Nucleus accumbens (tissue), 56 donors: ENCODE results near the gene NES.

Experiments used
- DNase-seq, 56 donors: peaks; one replicate each; lab custom pipeline; 2025; lab: John Stamatoyannopoulos, UW

NES gene

DNA sequence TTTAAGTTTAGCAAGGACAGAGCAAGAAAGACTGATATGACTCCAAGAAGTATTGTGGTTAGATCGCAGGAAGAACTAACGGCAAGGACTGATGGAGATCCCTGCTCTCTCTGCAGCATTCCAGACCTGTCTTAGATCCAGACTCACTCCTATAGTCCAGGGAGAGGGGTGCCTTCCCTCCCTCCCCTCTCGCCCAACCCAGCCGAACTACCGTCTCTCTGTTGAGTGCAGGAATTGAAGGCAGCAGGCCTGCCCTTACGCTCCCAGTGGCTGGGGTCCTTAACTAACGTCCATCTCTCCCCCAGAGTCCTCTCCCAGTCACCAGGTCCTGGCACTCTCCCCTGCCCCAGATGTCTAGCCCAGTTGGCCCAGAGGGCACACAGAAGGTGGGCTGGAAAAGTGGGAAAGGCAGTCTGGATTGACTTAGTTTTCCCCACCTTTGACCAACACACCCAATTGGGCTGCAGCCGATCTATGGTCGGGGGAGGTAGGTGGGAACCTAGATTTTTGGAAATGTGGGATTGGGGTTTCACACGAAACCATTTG is 27.0 kb upstream of the NES start:
- DNase-seq = no peak

DNA sequence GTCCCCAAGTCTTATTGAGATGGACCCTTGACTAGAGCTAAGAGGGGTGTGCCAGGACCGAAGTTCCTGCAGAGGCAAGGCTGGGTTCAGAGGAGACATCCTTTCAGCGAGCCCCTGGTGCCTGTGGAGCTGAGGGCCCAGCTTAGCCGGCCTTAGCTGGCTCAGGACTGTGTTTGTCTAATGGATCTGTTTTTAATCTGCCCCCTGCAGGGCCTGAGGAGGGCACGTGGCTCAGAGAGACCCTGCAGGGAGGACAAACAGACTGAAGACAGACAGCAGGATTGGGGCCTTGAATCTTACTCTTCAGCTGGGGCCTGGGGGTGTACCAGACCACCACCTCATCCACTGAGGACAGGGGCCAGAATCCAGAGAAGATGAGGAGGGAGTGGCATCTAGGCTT is 26.5 kb upstream of the NES start:
- DNase-seq = no peak

DNA sequence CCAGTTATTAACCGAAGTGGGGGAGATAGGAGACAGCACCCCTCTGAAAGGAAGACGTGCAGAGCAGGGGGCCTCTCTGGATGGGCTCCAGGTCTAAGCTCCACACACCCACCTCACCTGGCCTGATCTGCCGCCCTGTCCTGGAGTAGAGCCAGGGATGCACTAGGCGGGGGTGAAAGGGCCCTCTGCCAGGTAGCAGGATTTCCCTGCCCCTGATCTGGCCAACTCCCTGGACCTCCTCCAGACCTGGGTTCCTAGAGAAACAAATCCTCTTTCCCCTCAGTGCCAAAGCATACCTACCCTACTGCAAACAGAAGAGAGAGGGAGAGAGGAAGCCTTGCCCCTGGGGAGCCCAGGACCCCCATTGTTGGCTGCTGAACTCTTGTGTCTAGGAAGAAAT is 26.1 kb upstream of the NES start:
- no peak for DNase-seq

DNA sequence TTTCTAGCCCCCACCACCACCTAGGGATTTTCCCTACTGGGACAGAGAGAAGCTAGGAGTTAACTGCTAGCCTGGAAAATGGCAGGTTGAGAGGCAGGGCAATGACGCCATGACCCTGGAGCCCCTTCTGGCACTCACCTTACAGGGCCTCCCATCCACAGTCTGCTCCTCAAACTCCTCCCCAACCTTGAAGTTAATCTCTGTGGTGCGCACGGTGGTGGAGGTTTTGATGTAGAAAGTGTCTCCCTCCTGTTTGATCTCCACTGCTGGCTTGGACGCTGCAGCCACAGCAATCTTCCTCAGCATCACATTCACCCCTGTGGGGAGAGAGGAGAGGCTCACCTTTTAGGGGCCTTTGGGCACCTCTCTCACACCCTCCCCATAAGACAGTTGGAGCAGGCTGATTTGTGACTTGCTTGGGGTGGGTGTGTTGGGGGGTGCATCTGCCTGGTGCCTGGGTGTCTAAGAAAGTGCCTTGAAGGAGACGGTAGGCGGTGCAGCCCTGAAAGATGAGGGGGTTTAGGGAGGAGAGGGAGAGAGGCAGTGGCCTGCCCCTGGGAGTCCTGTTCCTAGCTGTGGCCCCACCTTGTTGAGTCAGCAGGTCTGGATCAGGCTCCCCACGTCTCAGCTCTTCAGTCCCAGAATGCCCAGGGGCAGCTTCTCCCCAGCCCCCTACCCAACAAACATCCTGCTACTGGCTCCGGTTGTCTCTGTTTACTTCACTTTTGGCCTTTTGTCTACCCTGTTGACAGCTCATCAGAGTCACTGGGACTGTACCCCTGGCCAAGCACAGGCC is 23.7 kb upstream of the NES start:
- DNase-seq = no peak

DNA sequence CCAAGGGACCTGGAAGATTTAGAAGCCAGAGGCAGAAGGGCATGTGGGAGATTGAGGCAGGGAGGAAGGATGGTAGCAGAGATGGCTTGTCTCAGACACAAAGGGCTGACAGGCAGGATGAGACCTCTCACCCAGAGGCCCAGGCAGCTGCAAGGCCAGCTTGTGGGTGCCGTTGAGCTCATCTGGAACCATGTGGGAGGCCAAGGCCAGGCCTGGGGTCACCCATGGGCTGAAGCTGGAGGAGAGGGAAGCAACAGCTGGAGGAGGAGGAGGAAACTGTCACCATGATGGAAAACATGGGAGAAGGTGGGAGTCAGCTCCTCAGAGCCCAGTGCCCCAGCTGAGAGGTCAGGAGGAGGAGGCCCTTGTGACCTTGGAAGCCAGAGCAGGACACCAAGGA is 21.8 kb upstream of the NES start:
- DNase-seq = no peak

DNA sequence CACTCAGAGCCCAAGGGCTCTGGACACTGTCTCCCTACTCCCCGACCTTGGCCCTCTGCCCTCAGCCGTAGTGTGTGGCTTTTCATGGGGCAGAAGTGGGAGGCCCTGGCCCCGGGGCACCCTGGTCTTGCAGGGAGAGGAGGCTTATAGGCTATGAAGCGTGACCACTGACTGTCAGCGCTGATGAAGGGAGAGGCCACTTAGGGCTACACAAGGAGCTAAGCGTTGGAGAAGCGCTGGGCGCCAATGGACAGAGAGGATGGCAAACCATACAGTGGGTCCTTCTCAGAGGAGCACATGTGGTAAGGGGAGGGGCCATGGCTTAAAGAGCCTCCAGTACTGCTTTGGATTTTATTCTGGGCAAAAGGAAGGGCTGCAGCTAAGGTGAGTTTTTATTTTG is 20.3 kb upstream of the NES start:
- no peak for DNase-seq

DNA sequence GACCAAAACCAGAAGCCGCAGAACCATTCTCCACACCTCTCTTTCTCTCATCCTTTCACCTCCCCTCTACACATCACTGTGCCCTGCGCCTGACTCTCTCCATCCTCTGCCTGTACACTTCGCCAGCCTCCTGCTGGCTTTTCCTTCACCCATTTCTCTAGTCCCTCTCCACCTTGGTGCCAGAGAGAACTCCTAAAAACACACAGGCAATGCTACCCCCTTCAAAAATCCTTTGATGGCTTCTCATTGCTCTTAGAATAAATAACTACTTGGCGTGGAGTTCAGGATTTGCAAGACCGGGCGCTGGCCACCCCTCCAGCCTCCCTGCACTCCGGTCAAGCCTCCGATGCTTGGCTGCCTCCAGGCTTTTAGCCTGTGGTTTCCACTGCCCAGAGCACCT is 19.5 kb upstream of the NES start:
- no peak for DNase-seq

DNA sequence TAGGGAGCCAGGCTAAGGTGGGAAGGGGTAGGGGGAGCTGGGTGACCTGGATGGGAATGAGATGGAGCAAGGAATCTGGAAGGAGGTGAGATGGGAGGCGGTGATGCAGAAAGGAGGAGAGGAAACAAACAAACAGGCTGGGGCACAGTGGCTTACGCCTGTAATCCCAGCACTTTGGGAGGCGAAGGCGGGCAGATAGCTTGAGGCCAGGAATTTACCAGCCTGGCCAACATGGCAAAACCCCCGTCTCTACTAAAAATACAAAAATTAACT is 17.4 kb upstream of the NES start:
- DNase-seq = no peak

DNA sequence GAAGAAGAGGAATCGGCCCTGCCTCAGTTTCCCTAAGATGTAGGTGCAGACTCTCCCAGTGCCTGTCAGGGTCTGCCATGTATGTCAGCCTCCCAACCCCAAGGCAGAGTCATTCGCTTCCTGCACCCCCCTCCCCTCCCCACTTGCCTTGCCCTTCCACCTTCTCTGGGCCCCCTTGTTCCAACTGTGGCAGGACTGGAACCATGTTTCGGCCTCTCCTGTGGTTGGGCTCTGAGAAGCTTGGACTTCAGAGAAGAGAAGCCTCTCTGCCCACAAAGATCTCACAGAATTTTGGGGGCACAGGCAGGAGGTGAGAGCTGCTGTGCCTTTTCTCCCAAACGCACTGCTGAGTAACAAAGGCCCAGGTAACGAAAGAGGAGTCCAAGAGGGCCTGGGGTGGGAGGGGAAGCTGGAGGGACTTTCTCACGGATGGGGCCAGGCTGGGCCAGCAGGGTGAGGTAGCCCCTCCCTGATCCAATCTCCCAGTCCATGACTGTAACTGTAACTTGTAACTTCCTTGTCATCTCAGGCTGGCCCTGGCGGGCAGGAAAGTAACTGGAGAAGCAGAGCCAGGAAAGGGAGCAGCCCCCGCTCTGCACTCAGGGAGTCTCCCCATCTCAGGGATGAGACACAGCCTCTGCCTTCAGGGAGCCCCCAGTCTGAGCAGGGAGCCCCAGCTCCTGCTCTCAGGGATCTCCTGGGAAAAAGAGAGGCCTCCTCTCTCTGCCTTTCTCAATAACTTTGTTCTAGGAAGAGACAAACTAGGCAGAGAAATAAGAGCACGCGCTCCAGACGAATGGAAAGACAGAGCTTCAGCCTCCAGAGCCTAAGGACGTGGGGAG is 16.9 kb upstream of the NES start:
- no peak for DNase-seq

DNA sequence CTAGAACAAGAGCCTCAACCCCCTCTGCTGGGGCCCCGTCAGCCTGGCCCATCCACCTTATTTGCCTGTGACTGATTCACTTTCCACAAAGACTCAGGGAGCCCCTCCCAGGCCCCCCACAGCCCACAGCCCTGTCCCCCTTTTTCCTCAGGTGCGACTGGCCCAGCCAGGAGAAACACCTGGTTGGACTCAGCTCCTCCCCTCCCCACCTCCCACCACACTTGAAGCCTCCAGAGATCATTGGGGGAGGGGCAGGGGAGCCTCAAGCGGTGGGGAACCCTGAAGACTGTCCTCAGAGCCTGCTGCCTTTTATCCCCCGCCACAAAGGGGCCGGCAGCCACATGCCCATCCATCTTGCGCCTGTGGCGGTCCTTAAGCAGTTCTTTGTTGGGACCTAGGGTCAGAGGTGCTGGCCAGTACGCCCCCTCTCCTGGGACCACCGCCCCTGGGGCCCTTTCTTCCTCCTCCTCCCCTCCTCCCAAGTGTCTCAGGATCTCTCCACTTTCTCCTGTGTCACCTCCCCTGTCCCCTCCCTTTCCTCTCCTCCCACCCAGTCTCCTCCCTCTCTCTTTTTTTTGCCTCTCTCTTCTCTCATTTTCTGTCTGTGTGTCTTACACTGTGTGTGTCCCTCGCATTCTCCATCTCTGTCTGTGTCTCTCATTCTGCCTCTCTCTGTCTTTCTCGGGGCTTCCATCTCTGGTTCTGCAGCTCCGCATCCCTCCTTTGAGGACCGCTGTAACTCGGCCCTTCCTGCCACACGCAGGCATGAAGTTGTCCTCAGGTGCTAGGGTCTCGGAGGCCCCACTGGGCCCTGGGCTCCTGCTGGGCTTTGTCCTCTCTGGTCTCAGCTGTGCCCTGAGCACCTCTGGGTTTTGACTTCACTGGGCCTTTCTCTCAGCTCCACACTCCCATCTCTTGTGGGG is 16.0 kb upstream of the NES start:
- no peak for DNase-seq

DNA sequence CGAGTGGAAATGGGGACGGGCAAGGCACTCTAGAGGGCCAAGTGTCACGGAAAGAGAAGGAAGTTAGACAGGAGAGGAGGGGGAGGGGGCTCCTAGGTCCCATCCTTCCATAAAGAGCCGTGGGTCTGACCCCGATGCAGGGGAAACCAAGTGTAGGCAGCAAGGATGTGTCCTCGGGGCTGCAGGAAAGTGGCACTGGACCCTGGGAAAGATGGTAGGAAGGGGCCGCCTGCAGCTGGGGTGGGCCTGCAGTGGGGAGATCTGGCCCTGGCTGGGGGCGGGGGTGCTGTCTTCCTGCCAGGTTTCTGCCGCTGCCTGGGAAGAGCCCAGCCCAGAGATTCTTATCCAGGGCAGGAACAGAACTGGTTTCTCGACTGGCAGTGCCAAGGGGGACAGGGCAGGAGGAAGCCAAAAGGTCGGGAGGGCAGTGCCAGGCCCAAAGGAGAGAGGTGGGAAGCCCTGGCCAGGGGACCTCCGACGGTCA is 15.3 kb upstream of the NES start:
- no peak for DNase-seq

DNA sequence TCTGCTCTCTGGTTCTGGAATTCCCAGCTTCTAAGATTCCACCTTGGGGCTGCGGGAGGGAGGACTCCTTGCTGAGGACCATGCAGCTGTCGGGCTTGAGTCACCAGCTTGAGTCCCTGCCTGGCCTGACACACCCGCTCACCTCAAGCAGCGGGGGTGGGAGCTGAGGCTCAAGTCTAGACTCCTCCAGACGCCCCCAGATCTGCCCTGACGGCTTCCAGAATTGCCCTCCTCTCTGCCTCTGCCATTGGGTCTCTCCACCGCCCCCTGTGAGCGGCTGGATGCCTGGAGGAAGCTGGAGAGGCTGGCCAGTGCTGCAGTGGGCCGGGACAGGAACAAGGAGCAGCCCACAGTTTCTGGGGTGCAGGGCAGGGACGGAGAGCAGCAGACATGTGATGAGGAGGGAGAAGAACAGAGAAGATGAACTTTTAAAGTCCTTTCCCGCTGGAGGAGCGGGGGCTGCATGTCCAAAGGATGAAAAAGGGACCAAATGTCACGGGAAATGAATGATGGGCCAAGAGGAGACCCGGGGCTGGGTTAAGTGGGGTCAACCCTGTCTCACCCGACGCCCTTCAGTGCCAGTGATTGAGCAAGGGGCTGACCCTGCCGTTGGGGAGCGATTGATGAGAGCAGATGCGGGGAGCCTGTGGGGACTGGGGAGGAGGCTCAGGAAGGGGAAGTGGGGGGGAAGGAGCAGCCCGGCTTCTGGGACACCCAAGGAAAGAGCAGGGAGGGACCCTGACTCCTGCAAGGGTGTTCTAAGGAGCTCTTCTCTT is 14.6 kb upstream of the NES start:
- no peak for DNase-seq

DNA sequence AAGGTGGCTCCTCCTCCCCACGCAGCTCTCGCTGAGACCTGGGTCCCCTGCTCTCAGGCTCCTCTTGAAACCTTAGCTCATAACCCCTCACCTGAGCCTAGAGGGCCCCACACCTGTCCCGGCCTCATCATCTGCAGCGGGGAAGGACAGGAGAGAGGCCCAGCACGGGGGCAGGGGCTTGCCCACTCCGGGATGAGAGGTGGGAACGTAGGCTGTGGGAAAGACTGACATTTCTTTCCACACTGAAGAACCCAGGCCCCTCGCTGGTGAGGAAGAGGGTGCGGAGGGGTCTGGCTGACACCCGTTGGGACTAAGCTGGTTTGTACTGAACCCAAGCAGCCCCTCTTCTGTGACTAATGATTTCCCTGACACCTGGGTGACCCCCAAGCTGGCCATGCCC is 14.0 kb upstream of the NES start:
- no peak for DNase-seq

DNA sequence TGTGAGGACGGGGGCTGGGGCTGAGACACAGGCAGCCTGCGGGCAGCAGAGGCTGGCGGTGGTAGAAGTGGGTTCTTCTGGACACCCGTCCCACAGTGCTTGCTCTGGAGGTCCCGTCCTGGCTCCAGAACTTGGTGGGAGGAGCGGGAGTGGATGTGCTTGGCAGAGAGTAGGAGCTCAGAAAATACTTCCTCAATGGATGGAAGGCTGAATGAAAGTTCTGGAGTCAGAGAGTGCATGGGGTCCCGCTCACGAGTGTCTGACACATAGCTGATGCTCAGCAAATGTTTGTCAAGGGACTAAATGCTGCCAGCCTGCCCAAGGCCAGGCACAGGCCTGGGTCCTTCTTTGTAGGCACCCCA is 13.4 kb upstream of the NES start:
- no peak for DNase-seq

DNA sequence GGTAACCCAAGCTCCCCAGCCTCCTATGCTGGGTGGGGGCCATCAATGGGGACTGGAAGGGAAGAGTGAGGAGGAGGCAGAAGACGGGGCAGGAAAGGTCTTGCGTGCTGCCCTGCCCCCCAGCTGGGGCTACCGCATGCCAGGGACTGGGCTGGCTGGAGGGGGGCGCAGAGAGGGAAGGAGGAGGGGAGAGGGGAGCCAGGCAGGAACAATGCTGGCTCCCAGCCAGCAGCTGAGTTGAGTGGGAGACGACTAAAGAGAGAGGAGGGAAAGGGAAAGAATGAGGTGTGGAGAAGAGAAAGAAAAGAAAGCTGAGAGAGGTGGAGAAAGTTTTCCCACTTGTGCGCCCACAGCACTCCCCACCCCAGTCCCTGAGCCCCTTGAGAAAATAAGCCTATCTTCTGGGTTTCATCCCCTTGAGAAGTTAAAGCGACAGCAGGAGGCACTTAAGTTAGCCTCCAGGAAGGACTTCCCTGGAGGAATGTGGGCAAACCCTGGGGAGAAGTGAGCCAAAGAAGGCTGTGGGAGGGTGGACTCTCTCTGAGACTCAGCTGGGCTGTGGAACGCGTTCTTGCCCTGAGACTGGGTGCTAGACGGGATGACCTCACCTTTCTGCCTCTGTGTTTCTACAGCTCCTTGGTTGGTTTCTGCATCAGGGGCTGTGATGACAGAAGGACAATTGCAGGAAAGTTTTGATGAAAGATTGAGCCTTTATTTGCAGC is 12.9 kb upstream of the NES start:
- DNase-seq = no peak

DNA sequence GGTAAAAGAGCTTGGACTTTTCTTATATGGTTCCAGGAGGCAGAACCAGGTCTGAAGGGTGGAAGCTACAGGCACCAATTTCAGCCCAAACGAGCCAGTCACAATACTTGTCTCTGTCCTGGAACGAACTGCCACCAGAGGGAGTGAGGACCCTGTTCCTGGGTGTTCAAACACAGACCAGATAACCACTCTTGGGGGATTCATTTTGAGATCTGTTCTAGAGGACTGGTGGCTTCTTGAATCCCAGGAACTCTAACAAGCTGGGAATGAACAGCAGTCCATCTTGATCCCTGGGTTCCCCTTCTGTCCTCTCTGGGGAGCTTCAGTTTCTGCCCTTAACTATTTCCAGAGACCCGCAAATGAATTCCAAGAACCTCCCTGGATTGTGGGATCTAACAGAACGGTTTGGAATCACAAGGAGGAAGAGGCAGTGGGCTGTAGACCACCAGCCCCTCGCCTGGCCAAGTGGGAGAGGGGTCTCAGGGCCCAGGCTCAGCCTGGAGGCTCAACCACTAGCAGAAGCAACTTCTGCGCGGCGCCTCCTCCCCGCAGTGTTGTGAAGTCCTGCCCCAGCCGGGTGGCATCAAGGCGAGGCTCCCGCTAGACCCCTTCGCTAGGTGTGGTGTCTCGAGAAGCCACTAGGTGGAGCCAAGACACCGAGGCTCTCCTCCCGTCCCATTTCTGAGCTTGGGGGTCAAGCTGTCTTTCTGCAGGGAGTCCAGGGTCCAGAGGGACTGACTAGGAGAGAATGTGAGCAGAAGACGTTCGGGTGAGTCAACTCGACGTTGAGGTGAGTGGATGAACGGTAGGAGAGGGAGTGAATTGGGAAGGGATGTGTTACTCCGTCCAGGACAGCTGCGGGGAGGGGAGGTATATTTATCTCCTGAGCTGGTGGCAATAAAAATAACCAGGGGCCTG is 12.1 kb upstream of the NES start:
- peak in 48 of 56 donors; percentile 9 to 79 (median 42) for DNase-seq

DNA sequence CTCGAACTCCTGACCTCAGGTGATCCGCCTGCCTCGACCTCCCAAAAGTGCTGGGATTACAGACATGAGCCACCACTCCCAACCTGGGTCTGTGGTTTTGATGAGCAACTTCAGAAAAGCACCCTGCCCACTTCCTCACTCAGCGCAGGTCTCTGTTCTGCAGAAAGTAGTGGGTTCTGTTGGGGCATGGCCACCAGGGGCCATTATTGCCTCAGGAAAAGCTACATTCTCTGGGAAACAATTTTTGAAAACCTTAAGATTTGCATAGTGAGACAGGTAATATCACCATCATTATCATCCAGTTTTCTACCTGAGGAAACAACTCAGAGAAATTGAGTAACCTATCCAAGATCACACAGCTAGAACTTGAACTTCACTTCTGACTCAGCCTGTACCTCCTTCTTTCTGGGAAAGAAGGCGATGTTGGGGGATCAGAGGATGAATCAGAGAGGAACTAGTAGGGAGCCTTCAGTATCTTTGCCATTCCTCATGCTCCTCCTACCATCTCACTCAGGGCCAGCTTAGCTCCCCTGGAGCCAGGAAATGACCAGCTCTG is 7.1 kb upstream of the NES start:
- no peak for DNase-seq
